B cell (primary cell): ENCODE data around the gene TMEM179B. TPM values are rescaled to one million over a fixed set of nuclear protein-coding genes. Genes with fewer than 3 reads are reported as not detected.

Experiments used
- ATAC-seq: fragments of 200-7000 bp; cut with Tn5 transposase; one replicate; pipeline ENCODE4 v1.10.0; 2021; ENCODE audit warnings: low read depth, mild to moderate bottlenecking, moderate number of reproducible peaks, moderate library complexity
- CTCF ChIA-PET: fragments of 350-600 bp; sonication (Branson Sonifier 250); formaldehyde crosslinking; loops from one replicate; lab custom pipeline; 2021; ENCODE audit warnings: antibody characterized with exemption, inconsistent platforms; lab: Charles Lee
- POLR2A ChIA-PET: fragments of 350-600 bp; sonication (Branson Sonifier 250); formaldehyde crosslinking; loops from one replicate; lab custom pipeline; 2021; ENCODE audit warnings: antibody characterized with exemption; lab: Charles Lee
- DNase-seq: peaks from one replicate; pipeline ENCODE4 v3.0.0; 2013
- H2AFZ ChIP-seq: 2 replicates; pipeline ENCODE4 v1.6.1; 2012; ENCODE audit warnings: mild to moderate bottlenecking, low read depth, low read length; ENCODE audit not compliant: insufficient read depth, poor library complexity, severe bottlenecking
- H3K27ac ChIP-seq, 2 donors: 1 replicate in 1 of 2; 2 replicates in 1 of 2; pipeline ENCODE4 v1.5.1; 2012 to 2013; ENCODE audit warnings: low read length in 2 of 2, mild to moderate bottlenecking in 2 of 2, moderate library complexity in 1 of 2
- H3K27me3 ChIP-seq, 4 experiments: fragments of 200-600 bp in 1 of 4; sonication (generic) in 1 of 4; replicated peaks in 1 of 4; 1 replicate in 2 of 4; 2 replicates in 2 of 4; pipeline versions ENCODE4 v1.6.1 to v1.7.0; 2013 to 2016; ENCODE audit warnings: low read length in 3 of 4, mild to moderate bottlenecking in 2 of 4, mixed read lengths in 1 of 4, moderate library complexity in 1 of 4; ENCODE audit not compliant: insufficient read depth in 4 of 4, control insufficient read depth in 3 of 4; ENCODE audit errors: control extremely low read depth in 1 of 4
- H3K36me3 ChIP-seq, 2 experiments: replicated peaks in 1 of 2; 1 replicate in 1 of 2; 2 replicates in 1 of 2; pipeline versions ENCODE4 v1.6.1 to v1.7.1; 2013; ENCODE audit warnings: low read length in 1 of 2; ENCODE audit not compliant: insufficient read depth in 2 of 2, control insufficient read depth in 1 of 2; ENCODE audit errors: control extremely low read depth in 1 of 2, extremely low read depth in 1 of 2
- H3K4me1 ChIP-seq, 2 donors: fragments of 200-600 bp in 1 of 2; sonication (generic) in 1 of 2; 1 replicate in 1 of 2; 2 replicates in 1 of 2; pipeline versions ENCODE4 v1.5.1 to v1.6.1; 2013 to 2017; ENCODE audit warnings: low read length in 2 of 2; ENCODE audit not compliant: control insufficient read depth in 2 of 2, insufficient read depth in 2 of 2
- H3K4me2 ChIP-seq: replicated peaks from 2 replicates; pipeline ENCODE3; 2012; ENCODE audit warnings: mild to moderate bottlenecking, low read depth, low read length; ENCODE audit not compliant: poor library complexity, severe bottlenecking
- H3K4me3 ChIP-seq, 5 experiments: fragments of 200-600 bp in 1 of 5; sonication (generic) in 1 of 5; 1 replicate in 3 of 5; 2 replicates in 2 of 5; pipeline versions ENCODE4 v1.5.1 to v1.7.0; 2011 to 2016; ENCODE audit warnings: low read length in 4 of 5, mild to moderate bottlenecking in 4 of 5, low read depth in 2 of 5, control low read depth in 1 of 5, moderate library complexity in 1 of 5; ENCODE audit not compliant: insufficient read depth in 1 of 5; ENCODE audit errors: control extremely low read depth in 1 of 5, extremely low read depth in 1 of 5
- H3K79me2 ChIP-seq: fragments of 200-600 bp; sonication (generic); one replicate; pipeline ENCODE4 v1.6.0; 2016; ENCODE audit warnings: low read length; ENCODE audit not compliant: control insufficient read depth, insufficient read depth
- H3K9ac ChIP-seq: fragments of 200-600 bp; sonication (generic); 2 replicates; pipeline ENCODE4 v1.6.1; 2017; ENCODE audit warnings: mild to moderate bottlenecking, low read length, moderate library complexity
- H3K9me3 ChIP-seq, 3 donors: one replicate each; pipeline versions ENCODE4 v1.6.1 to v1.7.1; 2013; ENCODE audit warnings: low read length in 2 of 3; ENCODE audit not compliant: control insufficient read depth in 2 of 3, insufficient read depth in 1 of 3; ENCODE audit errors: control extremely low read depth in 1 of 3
- H4K20me1 ChIP-seq: 2 replicates; pipeline ENCODE4 v1.6.0; 2012; ENCODE audit warnings: mild to moderate bottlenecking, low read length; ENCODE audit not compliant: insufficient read depth, control insufficient read depth, poor library complexity, severe bottlenecking
- H3K27ac Mint-ChIP-seq: one replicate; pipeline ENCODE4 v1.8.0; 2021; ENCODE audit warnings: mixed read lengths
- H3K27me3 Mint-ChIP-seq: one replicate; pipeline ENCODE4 v1.8.0; 2021; ENCODE audit warnings: mixed read lengths
- H3K4me1 Mint-ChIP-seq: one replicate; pipeline ENCODE4 v1.8.0; 2021; ENCODE audit warnings: mixed read lengths
- H3K4me3 Mint-ChIP-seq: one replicate; pipeline ENCODE4 v1.8.0; 2021; ENCODE audit warnings: mixed read lengths
- H3K9me3 Mint-ChIP-seq: one replicate; pipeline ENCODE4 v1.8.0; 2022; ENCODE audit warnings: mixed read lengths; ENCODE audit not compliant: insufficient read depth
- EZH2 ChIP-seq: IDR thresholded peaks from 2 replicates; pipeline ENCODE4 v1.6.1; 2012; ENCODE audit warnings: borderline replicate concordance, low read depth, mild to moderate bottlenecking, moderate library complexity, low read length; ENCODE audit not compliant: insufficient read depth, poor library complexity, severe bottlenecking
- WGBS: methylation state at CpG from one replicate; pipeline ENCODE4 v1.1.5; 2013; ENCODE audit warnings: missing lambda C conversion rate; ENCODE audit not compliant: insufficient coverage; 5-methylcytosine and 5-hydroxymethylcytosine counted together
- intact Hi-C: fragments of 100-400 bp; cut with micrococcal nuclease; formaldehyde crosslinking; loops from one replicate; pipeline ENCODE4 v1.10.0; 2022
- polyA plus RNA-seq: library from polyadenylated mRNA; depleted of rRNA; stranded (reverse); fragments of >200 nt; gene quantifications from 2 replicates; pipeline ENCODE4 v1.2.3, GENCODE V29; 2012
- total RNA-seq, 2 donors: library from RNA; stranded (reverse); fragments of 120-200 nt in 1 of 2; gene quantifications; 1 replicate in 1 of 2; 2 replicates in 1 of 2; pipeline versions ENCODE4 v1.2.3 to v1.2.4, GENCODE V29; 2013 to 2022
- TF ChIP-seq, protein P1 (sequence below): fragments of 200-600 bp; IDR thresholded peaks from one replicate; pipeline ENCODE4 v1.8.0; 2022; ENCODE audit warnings: antibody characterized with exemption, mild to moderate bottlenecking

Gene TMEM179B
- total and polyA plus RNA-seq, 2 donors (not counting 1 experiment from before 2014, with no cell fraction given) = 62.3 to 64.3 TPM

DNA sequence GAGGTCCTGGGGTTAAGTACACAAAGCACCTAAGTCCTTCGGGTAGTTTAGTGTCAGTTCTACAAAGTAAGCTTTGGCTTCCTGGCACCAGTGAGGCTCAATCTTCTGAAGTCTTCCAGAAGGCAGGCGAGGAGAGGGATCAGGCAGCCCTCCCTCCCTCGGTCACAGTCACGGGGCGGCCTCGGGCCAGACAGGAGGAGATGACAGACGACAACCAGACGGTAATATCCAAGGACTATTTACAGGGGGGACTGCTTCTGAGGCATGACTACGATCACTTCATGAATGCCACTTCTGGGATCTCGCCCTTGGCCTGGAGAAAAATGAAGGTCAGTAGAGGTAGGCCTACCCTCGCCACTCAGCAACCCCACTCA lies 5.0 kb downstream of the TMEM179B start:
- H3K4me2 ChIP-seq = peak overlapping the region; percentile 97
- H2AFZ ChIP-seq = peak overlapping the region; percentile 77
- H4K20me1 ChIP-seq = peaks cover 15% of the 10 kb centered on the region
- H3K27me3 ChIP-seq = no peaks in the 10 kb centered on the region
- Mint-ChIP-seq H3K27me3 (no peaks in the 10 kb centered on the region), H3K4me3 (peak overlapping the region; percentile 91), H3K27ac (peak overlapping the region; percentile 91), H3K4me1 (peaks cover 44% of the 10 kb centered on the region), H3K9me3 (no peaks in the 10 kb centered on the region)
- ATAC-seq = no peak
- CTCF ChIA-PET = interaction anchor here (0.6 kb wide), 1 partner anchor 911 kb away, joined by 3 read pairs; no protein-coding TSS in a partner anchor
- peaks cover 25 to 34% of the 10 kb centered on the region in 2 donors for H3K4me1 ChIP-seq
- peak overlapping the region in 4 of 5 experiments; percentile 59 to 94 (median 88) for H3K4me3 ChIP-seq
- WGBS = 14% methylated on average over 6 of the region's 11 CpGs
- POLR2A ChIA-PET = interaction anchor here (0.9 to 2.7 kb wide), 3 partner anchors 12 to 146 kb away, joined by 3 to 19 read pairs (median 4); partner anchors contain the start of genes GANAB and WDR74
- H3K9me3 ChIP-seq = no peaks in the 10 kb centered on the region
- H3K27ac ChIP-seq = peak overlapping the region; percentile 65 to 83
- intact Hi-C loops = loop anchor here (1.0 kb wide), 4 partner anchors 13 to 70 kb away; partner anchors contain the start of genes NXF1, POLR2G and TAF6L
- DNase-seq = no peak
- H3K36me3 ChIP-seq = peaks cover 0 to 63% of the 10 kb centered on the region in 2 experiments
- TF ChIP-seq, protein P1, sequence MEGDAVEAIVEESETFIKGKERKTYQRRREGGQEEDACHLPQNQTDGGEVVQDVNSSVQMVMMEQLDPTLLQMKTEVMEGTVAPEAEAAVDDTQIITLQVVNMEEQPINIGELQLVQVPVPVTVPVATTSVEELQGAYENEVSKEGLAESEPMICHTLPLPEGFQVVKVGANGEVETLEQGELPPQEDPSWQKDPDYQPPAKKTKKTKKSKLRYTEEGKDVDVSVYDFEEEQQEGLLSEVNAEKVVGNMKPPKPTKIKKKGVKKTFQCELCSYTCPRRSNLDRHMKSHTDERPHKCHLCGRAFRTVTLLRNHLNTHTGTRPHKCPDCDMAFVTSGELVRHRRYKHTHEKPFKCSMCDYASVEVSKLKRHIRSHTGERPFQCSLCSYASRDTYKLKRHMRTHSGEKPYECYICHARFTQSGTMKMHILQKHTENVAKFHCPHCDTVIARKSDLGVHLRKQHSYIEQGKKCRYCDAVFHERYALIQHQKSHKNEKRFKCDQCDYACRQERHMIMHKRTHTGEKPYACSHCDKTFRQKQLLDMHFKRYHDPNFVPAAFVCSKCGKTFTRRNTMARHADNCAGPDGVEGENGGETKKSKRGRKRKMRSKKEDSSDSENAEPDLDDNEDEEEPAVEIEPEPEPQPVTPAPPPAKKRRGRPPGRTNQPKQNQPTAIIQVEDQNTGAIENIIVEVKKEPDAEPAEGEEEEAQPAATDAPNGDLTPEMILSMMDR = no peak
- no peak for TF ChIP-seq EZH2
- H3K9ac ChIP-seq = peak overlapping the region; percentile 89
- H3K79me2 ChIP-seq = peaks cover 56% of the 10 kb centered on the region

DNA sequence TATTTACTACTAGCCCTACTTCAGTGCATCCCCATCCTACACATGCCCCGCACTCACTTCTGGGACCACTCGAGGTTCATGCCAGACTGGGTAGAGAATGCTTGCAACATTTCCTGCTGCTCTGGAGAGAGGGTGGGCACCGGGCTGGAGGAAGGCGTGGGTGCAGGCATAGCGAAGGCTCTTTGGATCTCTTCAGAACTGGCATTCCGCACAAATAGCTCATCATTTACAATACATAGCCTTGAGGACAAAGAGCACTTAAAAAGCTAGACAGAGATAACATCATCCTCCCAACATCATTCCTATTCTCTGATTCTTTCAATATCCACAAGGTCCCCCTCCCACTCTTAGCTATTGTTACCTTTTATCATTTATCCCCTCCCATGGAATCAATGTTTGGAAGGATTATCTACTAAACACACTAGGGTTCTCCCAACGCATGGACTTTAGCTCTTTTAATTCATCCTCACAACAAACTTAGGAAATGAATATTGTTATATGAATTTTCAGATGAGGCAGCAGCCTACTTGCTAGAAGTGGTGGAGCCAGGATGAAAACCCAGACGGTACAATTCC lies 7.1 kb downstream of the TMEM179B start:
- Histone ChIP-seq H3K27ac (no peak overlapping the region), H4K20me1 (peaks cover 6% of the 10 kb centered on the region), H3K36me3 (peaks cover 3 to 77% of the 10 kb centered on the region in 2 experiments), H3K4me2 (no peak overlapping the region), H2AFZ (no peak overlapping the region), H3K79me2 (peaks cover 48% of the 10 kb centered on the region), H3K9me3 (no peaks in the 10 kb centered on the region), H3K9ac (no peak overlapping the region), H3K4me3 (no peak overlapping the region), H3K27me3 (no peaks in the 10 kb centered on the region), H3K4me1 (peaks cover 17 to 20% of the 10 kb centered on the region in 2 donors)
- CTCF ChIA-PET = interaction anchor here (0.5 to 1.8 kb wide), 5 partner anchors 8 to 14 kb away, joined by 3 to 8 read pairs (median 3); no protein-coding TSS in a partner anchor
- Mint-ChIP-seq H3K4me1 (peaks cover 28% of the 10 kb centered on the region), H3K9me3 (no peaks in the 10 kb centered on the region), H3K27me3 (no peaks in the 10 kb centered on the region), H3K27ac (peak overlapping the region; percentile 27), H3K4me3 (no peak overlapping the region)
- ATAC-seq (no peak), DNase-seq (no peak)
- TF ChIP-seq, protein P1 = no peak
- no peak for TF ChIP-seq EZH2
- WGBS = 98% methylated on average over 7 of the region's 8 CpGs
- intact Hi-C loops = no loop called here
- POLR2A ChIA-PET = interaction anchor here (1.0 to 1.3 kb wide), 2 partner anchors 46 to 88 kb away, joined by 3 to 7 read pairs; no protein-coding TSS in a partner anchor
